Stimulated activated CD8-positive, alpha-beta memory T cell treated with anti-CD3 and anti-CD28 coated beads, Interleukin-12 subunit alpha, Interleukin-12 subunit beta, amount 100 ng/mL, for 24 hours (primary cell): ENCODE results near the gene SPHKAP.
"Not testable (repeated sequence)": the region's sequence is repeated elsewhere in the genome, so short reads cannot be mapped to it uniquely, and the experiment has no call there.

Experiments
- DNase-seq: peaks from one replicate; pipeline ENCODE4 v3.0.0-alpha.2; 2020; ENCODE audit errors: extremely low read depth

The SPHKAP gene

GRCh38 chr2:228181098-228182019 is at the start of gene SPHKAP:
SPHKAP (minus strand) TSS chr2:228181687; CDS start chr2:228181598, 89 bp downstream.
- no peak for DNase-seq

GRCh38 chr2:228227466-228227865 is 46.0 kb upstream of the SPHKAP start:
- DNase-seq: no peak

GRCh38 chr2:228224410-228224809 is 42.9 kb upstream of the SPHKAP start:
- no peak for DNase-seq

GRCh38 chr2:228218593-228218992 is 37.1 kb upstream of the SPHKAP start:
- DNase-seq: not testable (repeated sequence)

GRCh38 chr2:228197504-228197903 is 16.0 kb upstream of the SPHKAP start:
- DNase-seq: no peak

GRCh38 chr2:228180181-228181097 is 1.0 kb downstream of the SPHKAP start:
- DNase-seq: no peak

- no peak for DNase-seq
Observed at GRCh38 chr2:228167290-228167689, 14.2 kb downstream of the SPHKAP start.

- DNase-seq: no peak
Observed at GRCh38 chr2:228164718-228165117, 16.8 kb downstream of the SPHKAP start.

- no peak for DNase-seq
Observed at GRCh38 chr2:228157841-228158240, 23.6 kb downstream of the SPHKAP start.

GRCh38 chr2:228144961-228145360 is 36.5 kb downstream of the SPHKAP start:
- DNase-seq: no peak

GRCh38 chr2:228140934-228141528 is 40.5 kb downstream of the SPHKAP start:
- no peak for DNase-seq

- DNase-seq: no peak
Observed at GRCh38 chr2:228136027-228136426, 45.5 kb downstream of the SPHKAP start.

- no peak for DNase-seq
Observed at GRCh38 chr2:228135300-228135699, 46.2 kb downstream of the SPHKAP start.

GRCh38 chr2:228131833-228132232 is 49.7 kb downstream of the SPHKAP start:
- DNase-seq: no peak

- no peak for DNase-seq
Observed at GRCh38 chr2:228126401-228126800, 55.1 kb downstream of the SPHKAP start.

- no peak for DNase-seq
Observed at GRCh38 chr2:228118940-228119339, 62.5 kb downstream of the SPHKAP start.

- DNase-seq: no peak
Observed at GRCh38 chr2:228107846-228108245, 73.6 kb downstream of the SPHKAP start.

- no peak for DNase-seq
Observed at GRCh38 chr2:228105526-228106250, 75.8 kb downstream of the SPHKAP start.

- DNase-seq: no peak
Observed at GRCh38 chr2:228104215-228104614, 77.3 kb downstream of the SPHKAP start.

GRCh38 chr2:228103379-228103778 is 78.1 kb downstream of the SPHKAP start:
- no peak for DNase-seq

- DNase-seq: no peak
Observed at GRCh38 chr2:228102949-228103348, 78.5 kb downstream of the SPHKAP start.
